22Rv1 (cell line): Measurements from ENCODE around the gene YES1.

Source experiments
- CTCF ChIP-seq: fragments of 450-650 bp; IDR thresholded peaks from 2 replicates; pipeline ENCODE4 v1.5.1; 2017; ENCODE audit warnings: mild to moderate bottlenecking
- ZFX ChIP-seq: fragments of 450-650 bp; IDR thresholded peaks from 2 replicates; pipeline ENCODE4 v1.6.1; 2017; ENCODE audit warnings: antibody characterized with exemption, borderline replicate concordance

DNA sequence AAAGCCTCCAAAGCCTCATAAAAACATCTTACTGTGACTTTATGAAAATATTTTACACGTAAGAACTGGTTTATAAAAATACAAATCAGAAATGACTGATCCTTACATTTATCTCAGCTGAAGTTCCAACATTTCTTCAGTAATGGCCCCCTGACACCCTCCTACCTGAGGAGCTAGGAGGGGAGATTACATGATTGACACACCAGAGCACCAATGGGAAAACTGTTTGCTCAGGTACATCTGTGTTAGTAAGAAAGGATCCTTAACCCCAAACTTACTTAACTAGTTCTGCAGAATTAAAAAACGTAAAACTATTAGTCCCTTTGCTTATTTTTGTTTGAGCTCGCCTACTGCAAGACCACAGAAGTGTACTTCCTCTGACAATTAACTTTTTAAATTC is 126.6 kb downstream of the YES1 start:
- no peak for TF ChIP-seq CTCF
- no peak for TF ChIP-seq ZFX
